ENCODE results near the gene DARS1. TPM values are rescaled to one million over a fixed set of nuclear protein-coding genes. Genes with fewer than 3 reads are reported as not detected.

DARS1 gene
- total RNA-seq, 1 experiment from 2014 or later = 56.7 TPM

DNA sequence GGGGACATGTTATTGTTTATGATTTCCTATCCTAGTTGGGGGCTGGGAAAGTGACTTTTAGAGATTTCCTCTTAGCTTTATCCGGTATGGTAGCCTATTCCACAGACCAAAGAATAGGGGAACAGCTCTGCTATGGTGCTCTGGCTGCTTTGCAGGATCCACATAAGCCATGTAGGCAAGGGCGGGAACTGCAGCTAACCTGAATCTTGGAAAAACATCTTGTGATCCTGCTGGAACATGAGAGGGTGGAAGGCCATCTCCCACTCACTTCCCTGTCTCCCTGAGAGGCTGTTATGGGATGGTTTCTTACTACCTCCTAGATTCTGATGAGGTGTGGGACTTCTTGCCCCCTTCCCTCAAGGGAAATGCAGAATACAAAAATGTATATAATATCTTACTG, 2.0 kb upstream of the DARS1 start:
- Histone ChIP-seq H3K4me3 (ENCODE audit: low read length) (no peak overlapping the region), H4K20me1 (ENCODE audit: low read length) (no peaks in the 10 kb centered on the region), H3K36me3 (ENCODE audit: low read depth, low read length) (peaks cover 3% of the 10 kb centered on the region; the same call in 1 of the 2 replicates), H3K9me2 (replicated peaks; ENCODE audit: low read length) (no peaks in the 10 kb centered on the region), H3K27ac (ENCODE audit: low read length) (no peak overlapping the region), H3K27me3 (ENCODE audit: low read length) (no peaks in the 10 kb centered on the region), H3K4me2 (ENCODE audit: low read length) (no peak overlapping the region), H3K79me2 (ENCODE audit: low read length) (peaks cover 24% of the 10 kb centered on the region), H3F3A (ENCODE audit: low read length, unreplicated experiment) (no peaks in the 10 kb centered on the region), H3K9me3 (ENCODE audit: low read length) (no peaks in the 10 kb centered on the region), H3K4me1 (ENCODE audit: insufficient read depth, low read length) (peaks cover 26% of the 10 kb centered on the region), H3K9ac (ENCODE audit: low read length) (no peak overlapping the region), H2AFZ (ENCODE audit: low read length) (no peak overlapping the region)
- ChIA-PET POLR2A (ENCODE audit: unreplicated experiment) (no interaction called here), CTCF (no interaction called here)
- DNase-seq (no peak), ATAC-seq (no peak)
- intact Hi-C loops (cut with micrococcal nuclease) = loop anchor here (5.0 kb wide), 1 partner anchor 70 kb away; no protein-coding TSS in a partner anchor
- no TSS peak for BruUV-seq (replicated peaks)
- no peak for TF ChIP-seq EZH2 (IDR thresholded peaks at IDR 0.05; ENCODE audit: low read length, unreplicated experiment)
- TF ChIP-seq, protein P1, sequence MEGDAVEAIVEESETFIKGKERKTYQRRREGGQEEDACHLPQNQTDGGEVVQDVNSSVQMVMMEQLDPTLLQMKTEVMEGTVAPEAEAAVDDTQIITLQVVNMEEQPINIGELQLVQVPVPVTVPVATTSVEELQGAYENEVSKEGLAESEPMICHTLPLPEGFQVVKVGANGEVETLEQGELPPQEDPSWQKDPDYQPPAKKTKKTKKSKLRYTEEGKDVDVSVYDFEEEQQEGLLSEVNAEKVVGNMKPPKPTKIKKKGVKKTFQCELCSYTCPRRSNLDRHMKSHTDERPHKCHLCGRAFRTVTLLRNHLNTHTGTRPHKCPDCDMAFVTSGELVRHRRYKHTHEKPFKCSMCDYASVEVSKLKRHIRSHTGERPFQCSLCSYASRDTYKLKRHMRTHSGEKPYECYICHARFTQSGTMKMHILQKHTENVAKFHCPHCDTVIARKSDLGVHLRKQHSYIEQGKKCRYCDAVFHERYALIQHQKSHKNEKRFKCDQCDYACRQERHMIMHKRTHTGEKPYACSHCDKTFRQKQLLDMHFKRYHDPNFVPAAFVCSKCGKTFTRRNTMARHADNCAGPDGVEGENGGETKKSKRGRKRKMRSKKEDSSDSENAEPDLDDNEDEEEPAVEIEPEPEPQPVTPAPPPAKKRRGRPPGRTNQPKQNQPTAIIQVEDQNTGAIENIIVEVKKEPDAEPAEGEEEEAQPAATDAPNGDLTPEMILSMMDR (conservative IDR thresholded peaks at IDR 0.05; ENCODE audit: low read depth, low read length) = no peak
- no peak for TF ChIP-seq EZH2phosphoT487 (IDR thresholded peaks at IDR 0.05; ENCODE audit: borderline replicate concordance, low read length)

DNA sequence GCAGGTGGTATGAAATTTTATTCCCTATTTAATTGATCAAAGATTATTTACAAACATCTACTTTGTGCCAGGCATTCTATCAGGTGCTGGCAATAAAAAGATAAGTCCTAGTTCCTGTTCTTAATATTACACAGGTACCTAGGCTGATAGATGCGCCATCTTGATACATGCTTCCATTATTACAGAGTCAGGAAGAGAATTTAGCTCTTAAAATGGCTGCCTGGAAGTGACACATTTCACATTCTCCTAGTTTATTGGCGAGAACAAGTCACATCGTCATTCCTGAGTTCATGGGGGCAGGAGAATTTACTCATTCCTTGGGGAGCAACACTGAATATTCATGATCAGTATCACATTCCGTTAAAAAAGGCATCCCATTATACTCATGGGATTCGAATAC, 1.1 kb upstream of the DARS1 start:
- no TSS peak for BruUV-seq (replicated peaks)
- no peaks in the 10 kb centered on the region for H3K9me2 ChIP-seq (replicated peaks; ENCODE audit: low read length)
- H3K27ac ChIP-seq (ENCODE audit: low read length) = no peak overlapping the region
- H3K27me3 ChIP-seq (ENCODE audit: low read length) = no peaks in the 10 kb centered on the region
- DNase-seq (no peak), ATAC-seq (no peak)
- H3K9me3 ChIP-seq (ENCODE audit: low read length) = no peaks in the 10 kb centered on the region
- intact Hi-C loops (cut with micrococcal nuclease) = loop anchor here (5.0 kb wide), 1 partner anchor 69 kb away; no protein-coding TSS in a partner anchor
- CTCF ChIA-PET = no interaction called here
- H3K79me2 ChIP-seq (ENCODE audit: low read length) = peaks cover 31% of the 10 kb centered on the region
- POLR2A ChIA-PET (ENCODE audit: unreplicated experiment) = no interaction called here
- no peaks in the 10 kb centered on the region for H4K20me1 ChIP-seq (ENCODE audit: low read length)
- no peak overlapping the region for H2AFZ ChIP-seq (ENCODE audit: low read length)
- H3F3A ChIP-seq (ENCODE audit: low read length, unreplicated experiment) = no peaks in the 10 kb centered on the region
- TF ChIP-seq EZH2 (IDR thresholded peaks at IDR 0.05; ENCODE audit: low read length, unreplicated experiment) (no peak), EZH2phosphoT487 (IDR thresholded peaks at IDR 0.05; ENCODE audit: borderline replicate concordance, low read length) (no peak)
- TF ChIP-seq, protein P1 (conservative IDR thresholded peaks at IDR 0.05; ENCODE audit: low read depth, low read length) = no peak
- peaks cover 20% of the 10 kb centered on the region for H3K4me1 ChIP-seq (ENCODE audit: insufficient read depth, low read length)
- no peak overlapping the region for H3K4me2 ChIP-seq (ENCODE audit: low read length)
- H3K4me3 ChIP-seq (ENCODE audit: low read length) = no peak overlapping the region
- H3K36me3 ChIP-seq (ENCODE audit: low read depth, low read length) = peaks cover 9% of the 10 kb centered on the region
- H3K9ac ChIP-seq (ENCODE audit: low read length) = no peak overlapping the region

DNA sequence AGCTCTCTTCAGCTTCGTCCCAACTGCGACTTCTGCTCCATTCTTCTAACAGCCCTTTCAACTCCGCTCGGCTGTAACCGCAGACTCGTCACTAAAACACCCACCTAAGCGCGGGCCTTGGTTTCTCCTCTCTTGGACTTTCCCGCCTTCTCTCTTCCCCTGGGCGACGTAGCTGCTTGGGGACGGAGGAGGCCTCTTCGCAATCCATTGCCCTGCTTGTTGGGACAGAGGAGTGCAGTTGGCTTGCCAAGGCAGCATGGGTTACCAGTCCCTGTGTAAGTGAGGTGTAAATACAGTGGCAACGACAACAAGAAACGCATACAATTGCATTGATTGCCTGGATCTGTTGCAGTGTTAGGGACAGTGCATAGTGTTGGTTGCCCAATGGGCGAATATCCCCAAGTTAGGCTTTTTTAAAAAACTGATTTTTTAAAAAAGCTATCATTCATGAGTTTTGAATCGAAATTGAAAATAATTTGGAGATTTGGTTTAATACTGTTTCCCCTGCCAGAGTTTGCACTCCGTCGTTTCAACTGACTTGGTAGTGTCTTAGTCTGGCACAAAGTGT, 484 bp upstream of the DARS1 start:
- H3K4me3 ChIP-seq (ENCODE audit: low read length) = peak overlapping the region; percentile 89
- H3K9me2 ChIP-seq (replicated peaks; ENCODE audit: low read length) = no peaks in the 10 kb centered on the region
- ChIA-PET POLR2A (ENCODE audit: unreplicated experiment) (interaction anchor here (0.6 kb wide), 1 partner anchor 32 kb away, joined by 3 read pairs; no protein-coding TSS in a partner anchor), CTCF (no interaction called here)
- peak overlapping the region; percentile 97 for H3K4me2 ChIP-seq (ENCODE audit: low read length)
- peaks cover 37% of the 10 kb centered on the region for H3K79me2 ChIP-seq (ENCODE audit: low read length)
- TF ChIP-seq EZH2phosphoT487 (IDR thresholded peaks at IDR 0.05; ENCODE audit: borderline replicate concordance, low read length) = no peak
- intact Hi-C loops (cut with micrococcal nuclease) = loop anchor here (1.0 to 5.0 kb wide), 2 partner anchors 37 to 69 kb away; no protein-coding TSS in a partner anchor
- ATAC-seq (peak; percentile 11), DNase-seq (no peak)
- BruUV-seq (replicated peaks) = no TSS peak
- H3F3A ChIP-seq (ENCODE audit: low read length, unreplicated experiment) = no peaks in the 10 kb centered on the region
- H3K9ac ChIP-seq (ENCODE audit: low read length) = peak overlapping the region; percentile 100
- no peaks in the 10 kb centered on the region for H3K27me3 ChIP-seq (ENCODE audit: low read length)
- no peaks in the 10 kb centered on the region for H4K20me1 ChIP-seq (ENCODE audit: low read length)
- peaks cover 12% of the 10 kb centered on the region for H3K36me3 ChIP-seq (ENCODE audit: low read depth, low read length)
- H3K4me1 ChIP-seq (ENCODE audit: insufficient read depth, low read length) = peaks cover 19% of the 10 kb centered on the region
- H3K27ac ChIP-seq (ENCODE audit: low read length) = peak overlapping the region; percentile 95
- no peaks in the 10 kb centered on the region for H3K9me3 ChIP-seq (ENCODE audit: low read length)
- peak overlapping the region; percentile 97 for H2AFZ ChIP-seq (ENCODE audit: low read length)

Measured in PC-3 (cell line).